Spinal cord (tissue), 10 donors: ENCODE data around the gene POMT1. TPM values are rescaled to one million over a fixed set of nuclear protein-coding genes. Genes with fewer than 3 reads are reported as not detected.

Source experiments
- DNase-seq, 6 donors: peaks; one replicate each; pipeline versions ENCODE4 v3.0.0 to v3.0.0-alpha.2; 2013 to 2015; ENCODE audit warnings: low spot score in 6 of 6, low read depth in 4 of 6
- H3K27ac ChIP-seq: one replicate; pipeline ENCODE4 v1.5.1; 2013; ENCODE audit warnings: low read depth, low read length, control low read depth
- H3K27me3 ChIP-seq: one replicate; pipeline ENCODE4 v1.6.1; 2013; ENCODE audit warnings: low read length; ENCODE audit not compliant: control insufficient read depth, insufficient read depth
- H3K36me3 ChIP-seq: one replicate; pipeline ENCODE4 v1.6.1; 2013; ENCODE audit warnings: low read length; ENCODE audit not compliant: control insufficient read depth, insufficient read depth
- H3K4me1 ChIP-seq: one replicate; pipeline ENCODE4 v1.6.1; 2013; ENCODE audit warnings: low read length; ENCODE audit not compliant: control insufficient read depth, insufficient read depth
- H3K4me3 ChIP-seq: one replicate; pipeline ENCODE4 v1.5.1; 2013; ENCODE audit warnings: low read depth, low read length, control low read depth
- H3K9me3 ChIP-seq: one replicate; pipeline ENCODE4 v1.6.1; 2013; ENCODE audit warnings: low read length; ENCODE audit not compliant: control insufficient read depth, insufficient read depth
- WGBS: methylation state at CpG from one replicate; pipeline ENCODE4 v1.1.5; 2013; ENCODE audit warnings: missing lambda C conversion rate; ENCODE audit not compliant: insufficient coverage; 5-methylcytosine and 5-hydroxymethylcytosine counted together
- polyA plus RNA-seq, 2 donors: library from polyadenylated mRNA; unstranded; fragments of 120-200 nt; gene quantifications; one replicate each; pipeline ENCODE4 v1.2.1, GENCODE V29; 2013; ENCODE audit not compliant: insufficient read length in 2 of 2
- total RNA-seq, 2 donors: library from RNA; depleted of rRNA in 1 of 2; stranded (reverse); fragments of 120-200 nt in 1 of 2; fragments of >200 nt in 1 of 2; gene quantifications; one replicate each; pipeline versions ENCODE4 v1.2.3 to v1.2.4, GENCODE V29; 2013 to 2014
- donor health status: healthy.

POMT1 gene
- total and polyA plus RNA-seq, 4 donors: 39.2 to 92.7 (median 73.0) TPM

- H3K4me1 ChIP-seq: peaks cover 19% of the 10 kb centered on the region
- no peak overlapping the region for H3K4me3 ChIP-seq
- H3K27me3 ChIP-seq: no peaks in the 10 kb centered on the region
- no peak for DNase-seq
- peaks cover 100% of the 10 kb centered on the region for H3K36me3 ChIP-seq
- WGBS: 90% methylated on average over 6 of the region's 6 CpGs
- H3K27ac ChIP-seq: no peak overlapping the region
- no peaks in the 10 kb centered on the region for H3K9me3 ChIP-seq
Measured at GRCh38 chr9:131492070-131492469, 10.6 kb upstream of the POMT1 start.

GRCh38 chr9:131494296-131494870, 8.3 kb upstream of the POMT1 start:
- H3K9me3 ChIP-seq: no peaks in the 10 kb centered on the region
- DNase-seq: no peak
- 96% methylated on average over 14 of the region's 22 CpGs for WGBS
- H3K27ac ChIP-seq: no peak overlapping the region
- peaks cover 98% of the 10 kb centered on the region for H3K36me3 ChIP-seq
- peaks cover 17% of the 10 kb centered on the region for H3K4me1 ChIP-seq
- H3K4me3 ChIP-seq: no peak overlapping the region
- H3K27me3 ChIP-seq: no peaks in the 10 kb centered on the region

GRCh38 chr9:131495785-131496184, 6.9 kb upstream of the POMT1 start:
- DNase-seq: peak in 1 of 6 donors; percentile 54
- no peaks in the 10 kb centered on the region for H3K27me3 ChIP-seq
- H3K4me3 ChIP-seq: no peak overlapping the region
- peaks cover 14% of the 10 kb centered on the region for H3K4me1 ChIP-seq
- H3K27ac ChIP-seq: no peak overlapping the region
- H3K36me3 ChIP-seq: peaks cover 96% of the 10 kb centered on the region
- WGBS: 78% methylated on average over 21 of the region's 22 CpGs
- H3K9me3 ChIP-seq: no peaks in the 10 kb centered on the region

GRCh38 chr9:131496844-131497405, 5.8 kb upstream of the POMT1 start:
- 82% methylated on average over 7 of the region's 10 CpGs for WGBS

GRCh38 chr9:131499254-131499767, 3.4 kb upstream of the POMT1 start:
- H3K27me3 ChIP-seq: no peaks in the 10 kb centered on the region
- no peaks in the 10 kb centered on the region for H3K9me3 ChIP-seq
- no peak overlapping the region for H3K4me3 ChIP-seq
- no peak for DNase-seq
- H3K36me3 ChIP-seq: peaks cover 67% of the 10 kb centered on the region
- H3K4me1 ChIP-seq: peaks cover 31% of the 10 kb centered on the region
- H3K27ac ChIP-seq: no peak overlapping the region
- 91% methylated on average over 7 of the region's 7 CpGs for WGBS

More at GRCh38 chr9:131496844-131497405, 5.8 kb upstream of the POMT1 start:
- DNase-seq: no peak
- Histone ChIP-seq H3K27me3 (no peaks in the 10 kb centered on the region), H3K36me3 (peaks cover 89% of the 10 kb centered on the region), H3K9me3 (no peaks in the 10 kb centered on the region), H3K4me1 (peaks cover 20% of the 10 kb centered on the region), H3K4me3 (no peak overlapping the region), H3K27ac (no peak overlapping the region)

GRCh38 chr9:131500377-131500776, 2.3 kb upstream of the POMT1 start:
- no peaks in the 10 kb centered on the region for H3K9me3 ChIP-seq
- no peak overlapping the region for H3K27ac ChIP-seq
- WGBS: 76% methylated on average over 5 of the region's 12 CpGs
- H3K36me3 ChIP-seq: peaks cover 56% of the 10 kb centered on the region
- no peak overlapping the region for H3K4me3 ChIP-seq
- peaks cover 22% of the 10 kb centered on the region for H3K4me1 ChIP-seq
- no peaks in the 10 kb centered on the region for H3K27me3 ChIP-seq
- DNase-seq: no peak

- Histone ChIP-seq H3K9me3 (no peaks in the 10 kb centered on the region), H3K27ac (no peak overlapping the region), H3K27me3 (no peaks in the 10 kb centered on the region), H3K36me3 (peaks cover 50% of the 10 kb centered on the region), H3K4me1 (peaks cover 22% of the 10 kb centered on the region), H3K4me3 (no peak overlapping the region)
- DNase-seq: no peak
- 59% methylated on average over 5 of the region's 5 CpGs for WGBS
Measured at GRCh38 chr9:131500939-131501541, 1.7 kb upstream of the POMT1 start.

- Histone ChIP-seq H3K27ac (no peak overlapping the region), H3K9me3 (no peaks in the 10 kb centered on the region), H3K27me3 (no peaks in the 10 kb centered on the region), H3K4me3 (peak overlapping the region; percentile 60), H3K36me3 (peaks cover 39% of the 10 kb centered on the region), H3K4me1 (peaks cover 22% of the 10 kb centered on the region)
- peak in 1 of 6 donors; percentile 19 for DNase-seq
- WGBS: 13% methylated on average over 26 of the region's 32 CpGs
Measured at GRCh38 chr9:131503626-131504465, 1.1 kb downstream of the POMT1 start.

GRCh38 chr9:131505012-131505411, 2.3 kb downstream of the POMT1 start:
- H3K27me3 ChIP-seq: no peaks in the 10 kb centered on the region
- 83% methylated on average over 6 of the region's 8 CpGs for WGBS
- H3K4me3 ChIP-seq: no peak overlapping the region
- H3K9me3 ChIP-seq: no peaks in the 10 kb centered on the region
- DNase-seq: no peak
- H3K27ac ChIP-seq: no peak overlapping the region
- peaks cover 38% of the 10 kb centered on the region for H3K36me3 ChIP-seq
- peaks cover 22% of the 10 kb centered on the region for H3K4me1 ChIP-seq
